Left lung (tissue), 10 donors: ENCODE data around the gene PRR13. TPM values are rescaled to one million over a fixed set of nuclear protein-coding genes. Genes with fewer than 3 reads are reported as not detected.
"Not testable (repeated sequence)": the region's sequence is repeated elsewhere in the genome, so short reads cannot be mapped to it uniquely, and the experiment has no call there.

Experiments used
- ATAC-seq: fragments of 200-7000 bp; cut with Tn5 transposase; one replicate; pipeline ENCODE4 v1.9.1; 2020; ENCODE audit warnings: moderate library complexity
- DNase-seq, 4 donors: peaks; one replicate each; pipeline ENCODE4 v3.0.0-alpha.2; 2013 to 2020
- H3K27ac ChIP-seq, 2 donors: fragments of 200-600 bp; sonication (generic) in 1 of 2; one replicate each; pipeline versions ENCODE4 v1.5.0 to v1.8.0; 2020 to 2021
- H3K27me3 ChIP-seq, 2 donors: fragments of 200-600 bp; sonication (generic) in 1 of 2; one replicate each; pipeline versions ENCODE4 v1.5.0 to v1.8.0; 2020 to 2021
- H3K36me3 ChIP-seq, 2 donors: fragments of 200-600 bp; sonication (generic) in 1 of 2; one replicate each; pipeline versions ENCODE4 v1.5.0 to v1.8.0; 2020 to 2021
- H3K4me1 ChIP-seq, 2 donors: fragments of 200-600 bp; one replicate each; pipeline ENCODE4 v1.8.0; 2021
- H3K4me3 ChIP-seq, 2 donors: fragments of 200-600 bp; sonication (generic) in 1 of 2; one replicate each; pipeline versions ENCODE4 v1.5.0 to v1.8.0; 2020 to 2021; ENCODE audit warnings: mild to moderate bottlenecking in 1 of 2
- H3K9me3 ChIP-seq, 2 donors: fragments of 200-600 bp; sonication (generic) in 1 of 2; one replicate each; pipeline versions ENCODE4 v1.5.0 to v1.8.0; 2020 to 2021
- CTCF ChIP-seq, 2 donors: fragments of 200-600 bp; sonication (generic) in 1 of 2; IDR thresholded peaks; one replicate each; pipeline versions ENCODE4 v1.5.0 to v1.8.0; 2021; ENCODE audit warnings: antibody characterized with exemption in 2 of 2
- intact Hi-C, 2 donors: fragments of 100-400 bp; cut with DNase I; formaldehyde crosslinking; loops; one replicate each; pipeline versions ENCODE4 v1.11.2 to v1.14.2; 2022
- polyA plus RNA-seq, 6 donors: library from polyadenylated mRNA; unstranded; fragments of 120-200 nt; gene quantifications; one replicate each; pipeline ENCODE4 v1.2.1, GENCODE V29; 2013; ENCODE audit not compliant: insufficient read length in 6 of 6
- total RNA-seq, 2 donors: library from RNA; stranded (reverse); fragmentation: NEBNext Ultra II Directional; extraction: Animal tissue kit (Norgen Biotek cat#: 25700); gene quantifications; one replicate each; pipeline ENCODE4 v1.2.1, GENCODE V29; 2021
- donor health status: DM: no; HTN: yes; CAD: no.
- donor health status: DM: no; HTN: no; CAD: no.

Gene PRR13
- total and polyA plus RNA-seq, 8 donors, result 82.7 to 155 (median 115) TPM

- no peaks in the 10 kb centered on the region for H3K27me3 ChIP-seq
- no peak overlapping the region for H3K4me3 ChIP-seq
- H3K27ac ChIP-seq, result no peak overlapping the region
- ATAC-seq, result no peak
- H3K4me1 ChIP-seq, result peaks cover 15 to 38% of the 10 kb centered on the region in 2 donors
- intact Hi-C loops, result no loop called here
- no peaks in the 10 kb centered on the region for H3K9me3 ChIP-seq
- DNase-seq, result no peak
- H3K36me3 ChIP-seq, result peaks cover 0 to 55% of the 10 kb centered on the region in 2 donors
- TF ChIP-seq CTCF (IDR thresholded peaks at IDR 0.05), result no peak
Measured at GRCh38 chr12:53443955-53444354, 2.4 kb downstream of the PRR13 start.

- Histone ChIP-seq H3K36me3 (peaks cover 0 to 55% of the 10 kb centered on the region in 2 donors), H3K4me1 (peaks cover 15 to 38% of the 10 kb centered on the region in 2 donors)
- H3K27me3 ChIP-seq, ATAC-seq, H3K9me3 ChIP-seq, intact Hi-C loops, H3K4me3 ChIP-seq, H3K27ac ChIP-seq: not testable (repeated sequence)
- peak in 1 of 4 donors; percentile 6 for DNase-seq
Measured at GRCh38 chr12:53444593-53445325, 3.2 kb downstream of the PRR13 start.

- Histone ChIP-seq H3K27me3 (no peaks in the 10 kb centered on the region), H3K36me3 (peaks cover 0 to 52% of the 10 kb centered on the region in 2 donors), H3K4me1 (peaks cover 14 to 34% of the 10 kb centered on the region in 2 donors), H3K9me3 (no peaks in the 10 kb centered on the region), H3K4me3 (no peak overlapping the region), H3K27ac (peak overlapping the region in 1 of 2 donors; percentile 94)
- ATAC-seq (no peak), DNase-seq (no peak)
- TF ChIP-seq CTCF (IDR thresholded peaks at IDR 0.05), result no peak
- intact Hi-C loops, result no loop called here
Measured at GRCh38 chr12:53450936-53451335, 9.4 kb downstream of the PRR13 start.

- Histone ChIP-seq H3K4me1 (peaks cover 14 to 33% of the 10 kb centered on the region in 2 donors), H3K27ac (peak within 1 kb of the TSS; percentile 92 to 94), H3K36me3 (peaks cover 2 to 52% of the 10 kb centered on the region in 2 donors), H3K9me3 (no peaks in the 10 kb centered on the region), H3K27me3 (no peaks in the 10 kb centered on the region), H3K4me3 (peak within 1 kb of the TSS; percentile 54 to 69)
- TF ChIP-seq CTCF (IDR thresholded peaks at IDR 0.05), result peak; percentile 82 to 89
- intact Hi-C loops, result no loop called here
- DNase-seq (peak; percentile 98 to 99 (median 98)), ATAC-seq (peak; percentile 94)
Measured at GRCh38 chr12:53451661-53452158, 10.2 kb downstream of the PRR13 start, which contains the start of gene PCBP2. Gene PCBP2 (plus strand): TSS chr12:53452102. CDS start chr12:53454801, 2,699 bp downstream.

GRCh38 chr12:53452159-53453077 is 10.9 kb downstream of the PRR13 start:
- peak; percentile 84 to 91 (median 86) for DNase-seq
- H3K27me3 ChIP-seq, result no peaks in the 10 kb centered on the region
- no peaks in the 10 kb centered on the region for H3K9me3 ChIP-seq
- peaks cover 4 to 52% of the 10 kb centered on the region in 2 donors for H3K36me3 ChIP-seq
- peak overlapping the region; percentile 54 to 69 for H3K4me3 ChIP-seq
- peak; percentile 82 for ATAC-seq
- intact Hi-C loops, result no loop called here
- peak overlapping the region; percentile 92 to 94 for H3K27ac ChIP-seq
- H3K4me1 ChIP-seq, result peaks cover 14 to 38% of the 10 kb centered on the region in 2 donors
- peak in 1 of 2 donors; percentile 18 for TF ChIP-seq CTCF (IDR thresholded peaks at IDR 0.05)
